B cell (primary cell): ENCODE measurements around the gene SLC32A1.

Experiments
- CTCF ChIP-seq: fragments of 200-600 bp; IDR thresholded peaks from one replicate; pipeline ENCODE4 v1.8.0; 2022; ENCODE audit warnings: antibody characterized with exemption, mild to moderate bottlenecking
- EZH2 ChIP-seq: IDR thresholded peaks from 2 replicates; pipeline ENCODE4 v1.6.1; 2012; ENCODE audit warnings: borderline replicate concordance, low read depth, mild to moderate bottlenecking, moderate library complexity, low read length; ENCODE audit not compliant: insufficient read depth, poor library complexity, severe bottlenecking

DNA sequence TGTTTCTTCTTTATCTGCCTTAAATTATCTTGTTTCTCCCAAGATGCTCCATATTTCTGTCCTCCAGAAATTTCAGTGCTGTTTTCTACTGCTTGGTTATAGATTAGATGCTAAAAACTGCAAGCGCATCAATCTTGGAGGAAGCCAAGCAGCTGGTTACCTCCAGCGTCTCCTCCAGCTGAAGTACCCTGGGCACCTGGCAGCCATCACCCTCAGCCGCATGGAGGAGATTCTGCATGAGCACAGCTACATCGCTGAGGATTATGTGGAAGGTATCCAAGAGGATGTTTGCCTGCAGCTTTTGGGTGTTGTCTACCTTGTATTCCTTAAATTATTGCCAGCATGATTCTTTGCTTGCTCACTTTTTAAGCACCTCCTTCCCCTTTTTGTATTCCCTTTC, 27.7 kb downstream of the SLC32A1 start:
- TF ChIP-seq CTCF (no peak), EZH2 (no peak)
